Keratinocyte (primary cell): ENCODE measurements around the gene KLF8. TPM values are rescaled to one million over a fixed set of nuclear protein-coding genes. Genes with fewer than 3 reads are reported as not detected.

ENCODE experiments used
- DNase-seq: peaks from one replicate; pipeline ENCODE4 v3.0.0-alpha.2; 2011; ENCODE audit warnings: low read depth, missing footprints, low spot score
- FAIRE-seq: peaks from 2 replicates; lab custom pipeline; 2011; peaks lifted over from hg19 to GRCh38; lab: Jason Lieb, UNC
- H2AFZ ChIP-seq: 2 replicates; pipeline ENCODE4 v1.6.0; 2012; ENCODE audit warnings: low read length, control low read depth, inconsistent platforms; ENCODE audit not compliant: control insufficient read depth
- H3K27ac ChIP-seq: 2 replicates; pipeline ENCODE4 v1.5.1; 2011; ENCODE audit warnings: low read length; ENCODE audit not compliant: control insufficient read depth, insufficient read depth
- H3K27me3 ChIP-seq: 3 replicates; pipeline ENCODE4 v1.6.0; 2011; ENCODE audit warnings: low read length; ENCODE audit not compliant: control insufficient read depth, insufficient read depth; ENCODE audit errors: extremely low read depth
- H3K36me3 ChIP-seq, 2 experiments: 2 replicates in 1 of 2; 3 replicates in 1 of 2; pipeline ENCODE4 v1.5.1; 2011; ENCODE audit warnings: low read length in 2 of 2, mild to moderate bottlenecking in 1 of 2; ENCODE audit not compliant: control insufficient read depth in 2 of 2, insufficient read depth in 2 of 2; ENCODE audit errors: extremely low read depth in 1 of 2
- H3K4me1 ChIP-seq: 3 replicates; pipeline ENCODE4 v1.5.1; 2011; ENCODE audit warnings: low read length; ENCODE audit not compliant: control insufficient read depth, insufficient read depth; ENCODE audit errors: extremely low read depth
- H3K4me2 ChIP-seq: 3 replicates; pipeline ENCODE4 v1.6.0; 2011; ENCODE audit warnings: low read depth, low read length; ENCODE audit not compliant: control insufficient read depth, insufficient read depth; ENCODE audit errors: extremely low read depth
- H3K4me3 ChIP-seq, 3 experiments: fragments of 200-600 bp in 1 of 3; sonication (generic) in 1 of 3; 2 replicates in 2 of 3; 3 replicates in 1 of 3; pipeline ENCODE4 v1.5.1; 2011 to 2016; ENCODE audit warnings: low read length in 3 of 3, mild to moderate bottlenecking in 3 of 3, control low read depth in 2 of 3, inconsistent platforms in 1 of 3, low read depth in 1 of 3, mixed read lengths in 1 of 3, mixed run types in 1 of 3, moderate library complexity in 1 of 3; ENCODE audit not compliant: control insufficient read depth in 2 of 3, insufficient read depth in 2 of 3; ENCODE audit errors: extremely low read depth in 1 of 3
- H3K79me2 ChIP-seq: 2 replicates; pipeline ENCODE4 v1.6.0; 2012; ENCODE audit warnings: low read length; ENCODE audit not compliant: control insufficient read depth, insufficient read depth
- H3K9ac ChIP-seq: 3 replicates; pipeline ENCODE4 v1.6.0; 2011; ENCODE audit warnings: low read length; ENCODE audit not compliant: control insufficient read depth, insufficient read depth; ENCODE audit errors: extremely low read depth
- H3K9me1 ChIP-seq: 3 replicates; pipeline ENCODE4 v1.6.0; 2011; ENCODE audit warnings: low read length; ENCODE audit not compliant: control insufficient read depth, insufficient read depth; ENCODE audit errors: extremely low read depth
- H3K9me3 ChIP-seq: 2 replicates; pipeline ENCODE4 v1.5.1; 2012; ENCODE audit warnings: low read depth, low read length; ENCODE audit not compliant: control insufficient read depth
- H4K20me1 ChIP-seq: 3 replicates; pipeline ENCODE4 v1.6.0; 2011; ENCODE audit warnings: low read length; ENCODE audit not compliant: control insufficient read depth, insufficient read depth; ENCODE audit errors: extremely low read depth
- EZH2 ChIP-seq: IDR thresholded peaks from one replicate; pipeline ENCODE4 v1.6.1; 2012; ENCODE audit warnings: inconsistent platforms, mild to moderate bottlenecking, low read length, moderate library complexity
- dilution Hi-C: fragments of 300-500 bp; cut with MboI; formaldehyde crosslinking; loops from one replicate; pipeline ENCODE4 v1.7.0; 2020; ENCODE audit warnings: low sequenced_read_pairs; ENCODE audit not compliant: extremely low pct_ligation_motif_present
- polyA plus RNA-seq, 5 experiments: library from polyadenylated mRNA; depleted of rRNA in 3 of 5; stranded (reverse) in 3 of 5; stranded (forward) in 1 of 5; unstranded in 1 of 5; fragments of >200 nt; gene quantifications; 1 replicate in 1 of 5; 2 replicates in 3 of 5; 3 replicates in 1 of 5; pipeline versions ENCODE4 v1.2.1 to v1.2.3, GENCODE V29; 2011 to 2012; ENCODE audit warnings: missing spikeins in 2 of 5, low read depth in 1 of 5, low replicate concordance in 1 of 5
- TF ChIP-seq, protein P1 (sequence below), 3 experiments: IDR thresholded peaks in 1 of 3; conservative IDR thresholded peaks in 1 of 3; optimal IDR thresholded peaks in 1 of 3; 2 replicates in 2 of 3; 3 replicates in 1 of 3; pipeline versions ENCODE3 to v1.5.1; 2011; ENCODE audit warnings: low read length in 3 of 3, mild to moderate bottlenecking in 3 of 3, moderate library complexity in 2 of 3, control low read depth in 1 of 3, inconsistent platforms in 1 of 3; ENCODE audit not compliant: insufficient read depth in 2 of 3; ENCODE audit errors: extremely low read depth in 1 of 3

KLF8 gene
- polyA plus RNA-seq, 1 donor (not counting 4 experiments of a cell fraction or from before 2014, with no cell fraction given) = 17.0 TPM

DNA sequence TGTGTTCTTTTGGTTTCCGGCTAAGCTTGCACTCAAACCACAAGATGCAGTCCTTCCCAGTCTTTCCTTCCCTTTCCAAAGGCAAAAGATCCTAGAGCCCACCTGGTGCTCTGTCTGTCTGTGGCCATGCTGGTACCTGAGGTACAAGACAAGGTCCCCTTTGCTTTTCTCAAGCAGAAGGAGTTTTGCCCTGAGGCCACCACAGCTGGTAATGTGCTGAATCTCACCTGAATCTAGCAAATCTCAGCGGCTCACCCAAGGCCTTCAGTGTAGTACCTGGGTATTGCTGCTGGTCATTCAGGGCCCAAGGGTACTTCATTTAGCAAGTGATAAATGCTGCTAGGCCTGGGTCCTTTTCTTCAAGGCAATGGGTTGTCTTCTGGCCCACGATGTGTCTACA, 20.5 kb upstream of the KLF8 start:
- Histone ChIP-seq H3K4me3 (no peak overlapping the region), H3K27ac (no peak overlapping the region), H3K4me1 (no peaks in the 10 kb centered on the region), H4K20me1 (no peaks in the 10 kb centered on the region), H2AFZ (no peak overlapping the region), H3K9me3 (no peaks in the 10 kb centered on the region), H3K9ac (no peak overlapping the region), H3K27me3 (no peaks in the 10 kb centered on the region), H3K36me3 (no peaks in the 10 kb centered on the region), H3K4me2 (no peak overlapping the region), H3K79me2 (no peaks in the 10 kb centered on the region), H3K9me1 (no peaks in the 10 kb centered on the region)
- no peak for DNase-seq
- TF ChIP-seq, protein P1, sequence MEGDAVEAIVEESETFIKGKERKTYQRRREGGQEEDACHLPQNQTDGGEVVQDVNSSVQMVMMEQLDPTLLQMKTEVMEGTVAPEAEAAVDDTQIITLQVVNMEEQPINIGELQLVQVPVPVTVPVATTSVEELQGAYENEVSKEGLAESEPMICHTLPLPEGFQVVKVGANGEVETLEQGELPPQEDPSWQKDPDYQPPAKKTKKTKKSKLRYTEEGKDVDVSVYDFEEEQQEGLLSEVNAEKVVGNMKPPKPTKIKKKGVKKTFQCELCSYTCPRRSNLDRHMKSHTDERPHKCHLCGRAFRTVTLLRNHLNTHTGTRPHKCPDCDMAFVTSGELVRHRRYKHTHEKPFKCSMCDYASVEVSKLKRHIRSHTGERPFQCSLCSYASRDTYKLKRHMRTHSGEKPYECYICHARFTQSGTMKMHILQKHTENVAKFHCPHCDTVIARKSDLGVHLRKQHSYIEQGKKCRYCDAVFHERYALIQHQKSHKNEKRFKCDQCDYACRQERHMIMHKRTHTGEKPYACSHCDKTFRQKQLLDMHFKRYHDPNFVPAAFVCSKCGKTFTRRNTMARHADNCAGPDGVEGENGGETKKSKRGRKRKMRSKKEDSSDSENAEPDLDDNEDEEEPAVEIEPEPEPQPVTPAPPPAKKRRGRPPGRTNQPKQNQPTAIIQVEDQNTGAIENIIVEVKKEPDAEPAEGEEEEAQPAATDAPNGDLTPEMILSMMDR (optimal IDR thresholded peaks at IDR 0.05 in 1 of 3, IDR thresholded peaks at IDR 0.05 in 1 of 3, conservative IDR thresholded peaks at IDR 0.05 in 1 of 3; ENCODE audit: extremely low read depth in 1 of 3, insufficient read depth in 2 of 3, low read length in 3 of 3) = no peak
- no peak for FAIRE-seq
- dilution Hi-C loops = no loop called here

DNA sequence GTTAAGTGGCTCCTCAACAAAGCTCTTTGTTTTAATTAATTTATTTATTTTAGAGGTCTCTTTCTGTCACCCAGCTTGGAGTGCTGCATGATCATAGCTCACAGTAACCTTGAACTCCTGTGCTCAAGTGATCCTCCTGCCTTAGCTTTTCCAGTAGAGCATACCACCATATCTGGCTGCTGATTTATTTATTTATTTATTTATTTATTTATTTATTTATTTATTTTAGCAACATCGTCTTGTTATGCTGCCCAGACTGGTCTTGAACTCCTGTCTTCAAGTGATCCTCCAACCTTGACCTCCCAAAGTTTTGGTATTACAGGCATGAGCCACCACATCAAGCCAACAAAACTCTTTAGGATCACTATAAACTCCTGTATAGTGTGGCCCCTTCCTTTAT, 15.8 kb upstream of the KLF8 start:
- TF ChIP-seq EZH2 = no peak
- TF ChIP-seq, protein P1 (optimal IDR thresholded peaks at IDR 0.05 in 1 of 3, IDR thresholded peaks at IDR 0.05 in 1 of 3, conservative IDR thresholded peaks at IDR 0.05 in 1 of 3; ENCODE audit: extremely low read depth in 1 of 3, insufficient read depth in 2 of 3, low read length in 3 of 3) = no peak
- no peak for FAIRE-seq
- Histone ChIP-seq H3K27me3 (no peaks in the 10 kb centered on the region), H3K4me2 (no peak overlapping the region), H3K4me1 (no peaks in the 10 kb centered on the region), H3K36me3 (no peaks in the 10 kb centered on the region), H3K9ac (no peak overlapping the region), H3K9me3 (no peaks in the 10 kb centered on the region), H3K79me2 (no peaks in the 10 kb centered on the region), H3K4me3 (no peak overlapping the region), H2AFZ (no peak overlapping the region), H3K9me1 (no peaks in the 10 kb centered on the region), H3K27ac (no peak overlapping the region), H4K20me1 (no peaks in the 10 kb centered on the region)
- DNase-seq = no peak
- dilution Hi-C loops = no loop called here
